IPS DF 19.7 (cell line): Measurements from ENCODE around the gene SDR42E2.
"Not testable (repeated sequence)": the region's sequence is repeated elsewhere in the genome, so short reads cannot be mapped to it uniquely, and the experiment has no call there.

Source experiments
- DNase-seq: peaks from one replicate; pipeline ENCODE4 v3.0.0-alpha.2; 2013; ENCODE audit warnings: low read depth, low spot score

The SDR42E2 gene

GRCh38 chr16:22161999-22162655, at the start of gene SDR42E2:
Gene SDR42E2, plus strand, starts transcription at chr16:22162506. Its CDS starts 3,077 bp downstream, at chr16:22165583.
- DNase-seq, result no peak

GRCh38 chr16:22116095-22116700, 46.1 kb upstream of the SDR42E2 start:
- DNase-seq, result no peak

GRCh38 chr16:22117609-22118008, 44.7 kb upstream of the SDR42E2 start:
- no peak for DNase-seq

- no peak for DNase-seq
Measured at GRCh38 chr16:22120440-22120839, 41.9 kb upstream of the SDR42E2 start.

- DNase-seq, result no peak
Measured at GRCh38 chr16:22122239-22122638, 40.1 kb upstream of the SDR42E2 start.

GRCh38 chr16:22123146-22123545, 39.2 kb upstream of the SDR42E2 start:
- DNase-seq, result no peak

GRCh38 chr16:22123759-22124490, 38.4 kb upstream of the SDR42E2 start:
- DNase-seq, result no peak

- no peak for DNase-seq
Measured at GRCh38 chr16:22124583-22125284, 37.6 kb upstream of the SDR42E2 start.

GRCh38 chr16:22126037-22126558, 36.2 kb upstream of the SDR42E2 start:
- no peak for DNase-seq

GRCh38 chr16:22128537-22128936, 33.8 kb upstream of the SDR42E2 start:
- not testable (repeated sequence) for DNase-seq

GRCh38 chr16:22130528-22130927, 31.8 kb upstream of the SDR42E2 start:
- no peak for DNase-seq

GRCh38 chr16:22132801-22133200, 29.5 kb upstream of the SDR42E2 start:
- no peak for DNase-seq

GRCh38 chr16:22138482-22138881, 23.8 kb upstream of the SDR42E2 start:
- no peak for DNase-seq

- no peak for DNase-seq
Measured at GRCh38 chr16:22139008-22139407, 23.3 kb upstream of the SDR42E2 start.

GRCh38 chr16:22139732-22140131, 22.6 kb upstream of the SDR42E2 start:
- DNase-seq, result no peak

GRCh38 chr16:22141767-22142166, 20.5 kb upstream of the SDR42E2 start:
- DNase-seq, result no peak

GRCh38 chr16:22144520-22144919, 17.8 kb upstream of the SDR42E2 start:
- no peak for DNase-seq

- no peak for DNase-seq
Measured at GRCh38 chr16:22147853-22148252, 14.5 kb upstream of the SDR42E2 start.

- no peak for DNase-seq
Measured at GRCh38 chr16:22151246-22151998, 10.9 kb upstream of the SDR42E2 start.

GRCh38 chr16:22152316-22152715, 10.0 kb upstream of the SDR42E2 start:
- no peak for DNase-seq

GRCh38 chr16:22153078-22153477, 9.2 kb upstream of the SDR42E2 start:
- DNase-seq, result not testable (repeated sequence)
